ENCODE results near the gene CHCHD3. TPM values are rescaled to one million over a fixed set of nuclear protein-coding genes. Genes with fewer than 3 reads are reported as not detected.

CHCHD3 gene
- total RNA-seq, 3 donors from 2014 or later = 71.9 to 76.4 (median 72.9) TPM

DNA sequence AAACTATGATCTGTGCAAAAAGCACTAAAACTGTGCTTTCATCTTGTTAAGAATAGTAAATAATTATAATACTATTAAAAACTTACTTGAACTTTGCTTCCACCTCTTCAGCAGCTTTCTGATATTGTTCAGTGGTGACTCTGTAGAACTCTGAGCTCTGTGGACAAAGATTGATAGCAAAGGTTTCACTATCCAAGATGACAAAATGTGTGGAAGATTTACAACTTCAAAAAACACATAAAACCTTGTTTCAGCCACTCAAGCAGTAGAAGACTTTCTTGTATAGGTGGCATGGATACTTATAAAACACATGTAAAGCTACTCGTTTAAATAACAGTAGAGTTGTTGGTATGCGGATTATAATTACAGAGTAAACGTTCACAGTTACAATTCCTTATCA lies 243.6 kb downstream of the CHCHD3 start:
- Histone ChIP-seq H3K4me1 (ENCODE audit: low read depth) (no peaks in the 10 kb centered on the region), H3K36me3 (ENCODE audit: low read depth) (no peaks in the 10 kb centered on the region), H3K9me3 (no peaks in the 10 kb centered on the region), H3K4me3 (no peak overlapping the region)
- DNase-seq (no peak), ATAC-seq (no peak)
- intact Hi-C loops (cut with DNase I, micrococcal nuclease) = no loop called here
- TF ChIP-seq, protein P1, sequence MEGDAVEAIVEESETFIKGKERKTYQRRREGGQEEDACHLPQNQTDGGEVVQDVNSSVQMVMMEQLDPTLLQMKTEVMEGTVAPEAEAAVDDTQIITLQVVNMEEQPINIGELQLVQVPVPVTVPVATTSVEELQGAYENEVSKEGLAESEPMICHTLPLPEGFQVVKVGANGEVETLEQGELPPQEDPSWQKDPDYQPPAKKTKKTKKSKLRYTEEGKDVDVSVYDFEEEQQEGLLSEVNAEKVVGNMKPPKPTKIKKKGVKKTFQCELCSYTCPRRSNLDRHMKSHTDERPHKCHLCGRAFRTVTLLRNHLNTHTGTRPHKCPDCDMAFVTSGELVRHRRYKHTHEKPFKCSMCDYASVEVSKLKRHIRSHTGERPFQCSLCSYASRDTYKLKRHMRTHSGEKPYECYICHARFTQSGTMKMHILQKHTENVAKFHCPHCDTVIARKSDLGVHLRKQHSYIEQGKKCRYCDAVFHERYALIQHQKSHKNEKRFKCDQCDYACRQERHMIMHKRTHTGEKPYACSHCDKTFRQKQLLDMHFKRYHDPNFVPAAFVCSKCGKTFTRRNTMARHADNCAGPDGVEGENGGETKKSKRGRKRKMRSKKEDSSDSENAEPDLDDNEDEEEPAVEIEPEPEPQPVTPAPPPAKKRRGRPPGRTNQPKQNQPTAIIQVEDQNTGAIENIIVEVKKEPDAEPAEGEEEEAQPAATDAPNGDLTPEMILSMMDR (IDR thresholded peaks at IDR 0.05) = no peak

DNA sequence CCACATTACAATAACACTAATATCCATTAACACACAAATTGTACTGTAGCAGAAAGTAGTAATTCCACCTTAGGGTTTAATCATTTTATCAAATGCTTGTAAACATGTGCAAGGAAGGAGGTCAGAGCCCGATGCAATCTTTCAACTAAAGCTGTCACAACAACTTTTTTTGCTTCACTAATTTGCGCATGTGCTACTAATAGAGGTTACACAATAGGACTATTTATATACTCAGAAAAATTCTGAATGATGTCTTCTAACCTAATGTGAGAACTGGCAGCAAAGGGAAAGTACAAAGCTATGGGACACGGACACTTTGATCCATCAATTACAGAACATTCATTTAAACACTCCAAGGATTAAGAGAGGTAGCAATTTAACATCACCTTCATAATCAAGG lies 244.4 kb downstream of the CHCHD3 start:
- Histone ChIP-seq H3K9me3 (no peaks in the 10 kb centered on the region), H3K36me3 (ENCODE audit: low read depth) (no peaks in the 10 kb centered on the region), H3K4me3 (no peak overlapping the region), H3K4me1 (ENCODE audit: low read depth) (no peaks in the 10 kb centered on the region)
- intact Hi-C loops (cut with DNase I, micrococcal nuclease) = no loop called here
- ATAC-seq (no peak), DNase-seq (no peak)
- TF ChIP-seq, protein P1 (IDR thresholded peaks at IDR 0.05) = no peak

DNA sequence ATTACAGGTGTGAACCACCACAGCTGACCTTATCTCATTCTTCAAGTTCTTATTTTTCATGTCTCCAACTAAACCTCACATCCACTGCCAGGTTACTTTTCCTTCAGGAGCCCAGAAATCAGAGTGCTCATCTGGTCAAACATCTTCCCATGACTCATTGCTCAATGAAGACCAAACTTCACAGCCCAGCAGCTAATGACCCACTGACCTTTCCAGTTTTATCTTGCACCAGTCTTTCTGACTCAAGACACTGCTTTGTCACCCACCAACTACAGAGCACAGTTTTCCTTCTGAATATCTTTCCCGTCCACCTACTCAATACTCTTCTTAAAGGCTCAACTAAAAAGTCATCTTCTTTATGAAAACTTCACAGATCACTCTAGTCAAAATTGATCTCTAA lies 245.1 kb downstream of the CHCHD3 start:
- TF ChIP-seq, protein P1 (IDR thresholded peaks at IDR 0.05) = no peak
- ATAC-seq = no peak
- H3K4me3 ChIP-seq = no peak overlapping the region
- no peak for DNase-seq
- no peaks in the 10 kb centered on the region for H3K36me3 ChIP-seq (ENCODE audit: low read depth)
- intact Hi-C loops (cut with DNase I, micrococcal nuclease) = no loop called here
- no peaks in the 10 kb centered on the region for H3K4me1 ChIP-seq (ENCODE audit: low read depth)
- no peaks in the 10 kb centered on the region for H3K9me3 ChIP-seq

DNA sequence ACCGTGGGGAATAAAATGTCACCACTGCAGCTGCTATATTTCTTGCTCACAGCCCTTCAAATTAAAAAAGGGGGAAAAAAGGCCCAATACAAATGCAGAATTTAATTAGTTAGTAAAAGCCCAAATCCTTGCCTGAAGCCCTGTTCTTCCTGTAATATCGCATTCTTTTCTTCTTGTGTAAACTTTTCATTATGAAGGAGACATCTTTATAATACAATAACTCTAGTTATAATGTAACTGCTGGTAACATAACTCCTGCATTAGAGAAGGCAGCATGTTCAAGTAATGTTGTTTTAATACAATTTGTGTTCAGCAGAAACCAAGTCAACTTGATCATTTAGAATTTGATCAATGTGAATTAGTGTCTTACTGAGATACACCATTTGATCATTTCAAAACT lies 250.9 kb downstream of the CHCHD3 start:
- H3K36me3 ChIP-seq (ENCODE audit: low read depth) = no peaks in the 10 kb centered on the region
- H3K4me1 ChIP-seq (ENCODE audit: low read depth) = no peaks in the 10 kb centered on the region
- TF ChIP-seq, protein P1 (IDR thresholded peaks at IDR 0.05) = no peak
- intact Hi-C loops (cut with DNase I, micrococcal nuclease) = no loop called here
- no peak overlapping the region for H3K4me3 ChIP-seq
- DNase-seq (no peak), ATAC-seq (no peak)
- H3K9me3 ChIP-seq = no peaks in the 10 kb centered on the region

DNA sequence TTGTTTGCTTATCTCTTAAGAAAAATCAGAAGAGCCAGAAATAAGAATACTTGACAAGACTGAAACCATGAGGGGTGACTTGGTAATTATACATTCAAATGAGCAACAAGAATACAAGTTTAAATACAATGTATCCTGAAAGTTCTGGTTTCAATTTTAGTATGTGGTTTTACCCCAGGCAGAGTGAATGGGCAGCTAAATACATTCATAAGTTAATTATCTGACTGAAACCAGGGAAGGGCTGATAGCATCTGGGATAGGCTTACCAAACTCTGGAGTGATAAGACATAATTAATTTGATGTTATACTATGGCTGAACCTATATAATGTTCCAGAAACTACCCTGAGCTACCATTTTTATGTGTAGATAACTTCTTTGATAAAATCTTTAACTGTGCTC lies 253.4 kb downstream of the CHCHD3 start:
- ATAC-seq (no peak), DNase-seq (no peak)
- Histone ChIP-seq H3K4me1 (ENCODE audit: low read depth) (no peaks in the 10 kb centered on the region), H3K4me3 (no peak overlapping the region), H3K36me3 (ENCODE audit: low read depth) (no peaks in the 10 kb centered on the region), H3K9me3 (no peaks in the 10 kb centered on the region)
- TF ChIP-seq, protein P1 (IDR thresholded peaks at IDR 0.05) = no peak
- intact Hi-C loops (cut with DNase I, micrococcal nuclease) = no loop called here

Data from mucosa of descending colon (tissue), 3 donors.